Fibroblast of skin of abdomen (primary cell): Measurements from ENCODE around the gene GALC.

Source experiments
- DNase-seq: peaks from one replicate; pipeline ENCODE4 v3.0.0-alpha.2; 2013

Gene GALC

GRCh38 chr14:87952307-87953094, 40.5 kb downstream of the GALC start:
- no peak for DNase-seq

GRCh38 chr14:87944987-87945604, 47.9 kb downstream of the GALC start:
- DNase-seq: peak; percentile 27

- no peak for DNase-seq
Observed at GRCh38 chr14:87940894-87941293, 52.1 kb downstream of the GALC start.

DNA sequence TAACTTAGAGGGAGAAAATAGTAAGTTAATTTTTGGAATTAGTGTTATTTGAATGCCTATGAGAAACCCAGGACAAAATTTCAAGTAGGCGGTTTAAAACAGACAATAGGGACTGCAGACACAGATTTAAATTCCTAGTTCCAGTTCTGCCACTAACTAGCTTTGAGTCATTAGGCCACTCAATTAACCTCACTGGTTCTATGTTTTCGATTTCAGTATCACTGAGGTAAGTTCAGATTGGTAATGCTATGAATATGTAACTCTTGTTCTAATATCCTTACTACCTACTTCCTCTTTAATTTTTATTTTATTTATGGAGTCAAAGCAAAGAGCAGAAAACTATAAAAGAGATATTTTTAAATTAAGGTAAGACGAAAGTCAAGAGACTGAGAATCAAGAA, 52.6 kb downstream of the GALC start:
- DNase-seq: no peak

GRCh38 chr14:87935886-87936285, 57.1 kb downstream of the GALC start:
- DNase-seq: no peak

- no peak for DNase-seq
Observed at GRCh38 chr14:87935081-87935828, 57.7 kb downstream of the GALC start.

DNA sequence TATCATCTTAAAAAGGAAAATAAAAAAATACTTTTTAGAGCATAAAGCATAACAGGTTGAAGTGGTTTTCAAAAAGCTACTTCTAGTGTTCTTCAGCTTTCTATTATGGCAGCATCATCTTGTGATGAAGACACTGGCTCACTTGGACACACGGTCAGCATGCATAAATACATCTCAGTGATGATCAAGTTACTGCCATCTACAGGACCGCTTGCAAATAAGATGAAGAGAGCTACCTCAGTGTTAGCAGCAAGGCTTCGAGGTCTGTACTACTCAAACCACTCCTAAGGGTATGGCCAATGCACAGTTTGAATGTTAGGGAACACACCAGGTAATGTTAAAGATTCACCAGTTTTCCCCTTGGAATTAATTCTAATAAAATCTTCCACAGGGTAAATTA, 58.8 kb downstream of the GALC start:
- no peak for DNase-seq

DNA sequence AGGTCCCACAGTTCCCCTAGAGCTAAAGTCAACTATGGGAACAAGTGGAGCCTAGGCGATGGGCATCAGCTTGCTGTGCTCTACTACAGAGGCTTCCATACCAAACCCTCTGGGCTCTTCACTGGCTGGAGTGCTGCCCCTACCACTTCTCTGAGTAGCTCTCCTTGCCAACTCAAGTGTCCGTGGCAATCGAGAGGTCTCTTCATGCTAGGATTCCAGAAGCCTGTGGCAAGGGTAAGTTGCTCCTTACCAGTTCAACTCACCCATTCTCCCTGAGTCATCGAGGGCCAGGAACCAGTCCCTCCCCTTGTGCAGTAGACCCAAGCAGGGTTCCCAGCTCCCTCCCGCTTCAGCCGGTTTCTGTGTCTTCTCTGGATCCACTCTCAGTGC, 76.1 kb downstream of the GALC start:
- DNase-seq: no peak

GRCh38 chr14:87916103-87916885, 76.7 kb downstream of the GALC start:
- DNase-seq: no peak

- DNase-seq: no peak
Observed at GRCh38 chr14:87908550-87908949, 84.4 kb downstream of the GALC start.

DNA sequence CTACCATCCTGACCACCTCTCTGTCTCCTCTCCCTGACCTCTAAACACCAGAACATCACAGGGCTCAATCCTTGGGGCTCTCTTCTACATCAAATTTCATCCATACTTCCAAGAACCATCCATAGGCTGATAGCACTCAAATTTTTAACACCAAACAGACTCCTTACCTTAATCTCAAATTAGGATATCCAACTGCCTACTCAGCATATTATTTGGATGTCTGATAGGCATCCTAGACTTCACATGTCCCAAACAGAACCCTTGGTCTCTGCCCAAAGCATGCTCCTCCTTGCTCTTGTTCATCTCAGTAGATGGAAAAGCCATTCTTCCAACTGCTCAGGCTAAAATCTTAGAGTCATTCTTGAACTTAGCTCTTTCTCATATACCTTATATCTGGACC, 91.3 kb downstream of the GALC start:
- DNase-seq: no peak

DNA sequence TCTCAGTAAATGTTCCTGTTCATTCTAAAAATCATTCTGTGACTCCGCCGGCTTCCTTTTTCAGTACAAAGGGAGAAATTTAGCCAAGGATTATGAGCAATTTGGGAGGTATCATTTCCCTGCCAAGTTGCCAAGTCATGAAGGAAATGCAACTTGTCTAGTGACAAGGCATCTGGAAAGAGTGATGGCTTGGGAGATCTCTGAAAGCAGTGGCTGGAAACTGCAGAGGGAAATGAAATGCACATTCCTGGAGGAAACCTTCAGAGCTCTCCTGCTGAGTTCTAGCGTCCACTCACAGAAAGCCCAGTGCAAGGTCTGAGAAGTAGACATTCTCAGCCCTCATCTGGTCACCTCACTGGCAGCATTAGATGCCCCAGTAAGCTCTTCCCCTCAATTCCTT, 91.7 kb downstream of the GALC start:
- DNase-seq: peak; percentile 53

DNA sequence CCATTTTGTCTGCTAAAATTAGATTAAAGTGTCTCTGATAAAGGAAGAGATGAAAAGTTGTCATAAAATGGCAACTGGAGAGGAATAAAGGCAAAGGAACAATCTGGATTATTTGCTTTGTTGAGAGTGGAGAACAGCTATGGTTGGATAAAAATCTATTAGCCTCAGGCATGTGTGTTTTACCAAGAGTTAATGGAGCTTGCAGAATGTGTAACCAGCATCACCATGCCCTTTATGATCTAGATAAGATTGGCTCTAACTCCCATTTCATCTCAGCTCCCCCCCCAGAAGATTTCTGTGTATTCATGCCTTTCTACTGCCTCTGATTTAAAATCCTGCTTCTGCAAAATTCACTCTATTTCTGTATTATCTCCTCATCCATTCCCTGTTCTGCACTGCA, 93.8 kb downstream of the GALC start:
- no peak for DNase-seq

DNA sequence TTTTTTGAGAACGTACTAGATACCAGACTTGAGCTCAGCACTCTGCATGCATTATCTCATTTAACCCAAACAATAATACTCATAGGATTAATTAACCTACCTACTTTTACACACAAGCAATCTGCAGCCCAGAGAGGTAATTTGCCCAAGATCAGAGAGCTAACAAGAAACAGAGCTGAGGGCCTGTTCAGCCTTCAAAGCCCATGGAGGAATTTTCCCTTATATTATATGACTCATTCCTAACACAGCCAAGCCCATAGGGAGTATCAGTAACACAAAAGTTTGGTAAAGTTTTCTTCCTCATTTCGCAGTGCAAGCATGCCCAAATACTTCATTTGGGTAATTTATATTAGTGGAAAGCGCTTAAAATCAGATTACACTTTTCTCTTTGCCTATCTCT, 94.7 kb downstream of the GALC start:
- DNase-seq: peak; percentile 25

- DNase-seq: peak; percentile 65
Observed at GRCh38 chr14:87896393-87897380, 96.3 kb downstream of the GALC start.

GRCh38 chr14:87894920-87895319, 98.1 kb downstream of the GALC start:
- DNase-seq: no peak

- peak; percentile 77 for DNase-seq
Observed at GRCh38 chr14:87892763-87893162, 100.2 kb downstream of the GALC start.

GRCh38 chr14:87888136-87888999, 104.6 kb downstream of the GALC start:
- no peak for DNase-seq

DNA sequence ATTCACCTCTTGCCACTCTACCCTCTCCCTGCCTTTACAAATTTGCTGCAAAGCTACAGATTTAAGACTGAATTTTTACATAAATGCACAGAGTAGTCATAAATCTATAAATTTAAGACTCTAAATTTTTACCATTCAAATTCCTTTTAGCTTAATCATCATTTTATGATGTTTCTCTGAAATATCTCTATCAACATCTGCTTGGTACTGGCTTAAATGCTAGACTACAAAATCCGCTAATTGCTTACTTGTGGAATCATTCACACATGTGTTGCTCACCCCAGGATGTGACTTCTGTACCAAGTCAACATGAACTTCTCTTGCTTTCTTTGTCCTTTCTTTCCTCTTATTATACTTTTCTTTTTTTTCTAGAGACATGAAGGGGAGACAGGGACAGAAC, 109.2 kb downstream of the GALC start:
- peak; percentile 66 for DNase-seq
